Prostate gland (tissue), 2 donors: ENCODE results near the gene NUMB. TPM values are rescaled to one million over a fixed set of nuclear protein-coding genes. Genes with fewer than 3 reads are reported as not detected.

Experiments
- DNase-seq: peaks from one replicate; pipeline ENCODE4 v3.0.0-alpha.2; 2019; ENCODE audit warnings: low spot score
- H3K27ac ChIP-seq, 2 donors: fragments of 200-600 bp; sonication (generic); 2 replicates each; pipeline ENCODE4 v1.5.1; 2017 to 2019
- H3K27me3 ChIP-seq: fragments of 200-600 bp; sonication (generic); replicated peaks from 2 replicates; pipeline ENCODE4 v1.5.1; 2019; ENCODE audit not compliant: insufficient read depth
- H3K36me3 ChIP-seq, 2 donors: fragments of 200-600 bp; sonication (generic); 1 replicate in 1 of 2; 2 replicates in 1 of 2; pipeline versions ENCODE4 v1.5.1 to v1.8.1; 2017 to 2019
- H3K4me1 ChIP-seq: fragments of 200-600 bp; sonication (generic); replicated peaks from 2 replicates; pipeline ENCODE4 v1.5.1; 2019
- H3K4me3 ChIP-seq, 2 donors: fragments of 200-600 bp; sonication (generic); 2 replicates each; pipeline ENCODE4 v1.5.1; 2017 to 2019
- H3K9me3 ChIP-seq: fragments of 200-600 bp; sonication (generic); 2 replicates; pipeline ENCODE4 v1.5.1; 2017
- CTCF ChIP-seq, 4 experiments: fragments of 200-600 bp in 2 of 4; fragments of 450-650 bp in 2 of 4; sonication (generic) in 2 of 4; IDR thresholded peaks; 1 replicate in 3 of 4; 2 replicates in 1 of 4; pipeline ENCODE4 v1.5.1; 2016 to 2019; ENCODE audit warnings: antibody characterized with exemption in 4 of 4, mild to moderate bottlenecking in 2 of 4, moderate library complexity in 2 of 4
- POLR2A ChIP-seq: fragments of 450-650 bp; IDR thresholded peaks from one replicate; pipeline ENCODE4 v1.6.1; 2016; ENCODE audit warnings: antibody characterized with exemption, mild to moderate bottlenecking
- POLR2AphosphoS5 ChIP-seq: sonication (generic); formaldehyde crosslinking; IDR thresholded peaks from one replicate; pipeline ENCODE4 v1.6.1; 2017; ENCODE audit warnings: antibody characterized with exemption
- WGBS: methylation state at CpG from one replicate; pipeline ENCODE4 v1.1.5; 2018; 5-methylcytosine and 5-hydroxymethylcytosine counted together
- intact Hi-C: fragments of 100-400 bp; cut with DNase I; formaldehyde crosslinking; loops from one replicate; pipeline ENCODE4 v1.14.2; 2022
- total RNA-seq, 2 donors: library from RNA; depleted of rRNA; stranded (reverse); fragments of >200 nt; gene quantifications; one replicate each; pipeline ENCODE4 v1.1.0, GENCODE V29; 2016

Gene NUMB
- total RNA-seq, 2 donors from 2014 or later = 38.4 to 57.8 TPM

- TF ChIP-seq CTCF (IDR thresholded peaks at IDR 0.05) = no peak
- no peak for TF ChIP-seq POLR2A
- no peak for TF ChIP-seq POLR2AphosphoS5
- Histone ChIP-seq H3K4me1 (no peaks in the 10 kb centered on the region), H3K9me3 (no peaks in the 10 kb centered on the region), H3K27me3 (no peaks in the 10 kb centered on the region), H3K27ac (no peak overlapping the region), H3K36me3 (no peaks in the 10 kb centered on the region), H3K4me3 (no peak overlapping the region)
- WGBS = 60% methylated on average over 7 of the region's 7 CpGs
- DNase-seq = no peak
- intact Hi-C loops = no loop called here
Measured at GRCh38 chr14:73263606-73264005, 194.7 kb downstream of the NUMB start.

- 90% methylated on average over 19 of the region's 20 CpGs for WGBS
- TF ChIP-seq POLR2AphosphoS5 (no peak), CTCF (IDR thresholded peaks at IDR 0.05) (no peak), POLR2A (no peak)
- no peaks in the 10 kb centered on the region for H3K27me3 ChIP-seq
- H3K36me3 ChIP-seq = no peaks in the 10 kb centered on the region
- no peaks in the 10 kb centered on the region for H3K9me3 ChIP-seq
- no peaks in the 10 kb centered on the region for H3K4me1 ChIP-seq
- H3K27ac ChIP-seq = no peak overlapping the region
- intact Hi-C loops = no loop called here
- no peak overlapping the region for H3K4me3 ChIP-seq
- DNase-seq = no peak
Measured at GRCh38 chr14:73262427-73263183, 195.7 kb downstream of the NUMB start.

GRCh38 chr14:73261520-73262426 lies 196.6 kb downstream of the NUMB start:
- Histone ChIP-seq H3K36me3 (no peaks in the 10 kb centered on the region), H3K27ac (no peak overlapping the region), H3K4me3 (no peak overlapping the region), H3K4me1 (no peaks in the 10 kb centered on the region), H3K9me3 (no peaks in the 10 kb centered on the region), H3K27me3 (no peaks in the 10 kb centered on the region)
- TF ChIP-seq POLR2AphosphoS5 (no peak), CTCF (IDR thresholded peaks at IDR 0.05) (no peak), POLR2A (no peak)
- WGBS = 91% methylated on average over 15 of the region's 15 CpGs
- intact Hi-C loops = no loop called here
- DNase-seq = no peak

GRCh38 chr14:73261075-73261474 lies 197.3 kb downstream of the NUMB start:
- intact Hi-C loops = no loop called here
- TF ChIP-seq POLR2AphosphoS5 = no peak
- no peak for TF ChIP-seq POLR2A
- TF ChIP-seq CTCF (IDR thresholded peaks at IDR 0.05) = no peak
- H3K4me1 ChIP-seq = no peaks in the 10 kb centered on the region
- no peak for DNase-seq
- H3K9me3 ChIP-seq = no peaks in the 10 kb centered on the region
- H3K4me3 ChIP-seq = no peak overlapping the region
- H3K27ac ChIP-seq = no peak overlapping the region
- no peaks in the 10 kb centered on the region for H3K27me3 ChIP-seq
- H3K36me3 ChIP-seq = no peaks in the 10 kb centered on the region
- WGBS = 81% methylated on average over 6 of the region's 6 CpGs
